HG03095 (cell line): Measurements from ENCODE around the gene SLC24A3.

ENCODE experiments used
- ATAC-seq: cut with Tn5 transposase; IDR thresholded peaks from one replicate; pipeline ENCODE4 v1.9.1; 2021; ENCODE audit warnings: moderate library complexity; ENCODE audit not compliant: unreplicated experiment

The SLC24A3 gene

DNA sequence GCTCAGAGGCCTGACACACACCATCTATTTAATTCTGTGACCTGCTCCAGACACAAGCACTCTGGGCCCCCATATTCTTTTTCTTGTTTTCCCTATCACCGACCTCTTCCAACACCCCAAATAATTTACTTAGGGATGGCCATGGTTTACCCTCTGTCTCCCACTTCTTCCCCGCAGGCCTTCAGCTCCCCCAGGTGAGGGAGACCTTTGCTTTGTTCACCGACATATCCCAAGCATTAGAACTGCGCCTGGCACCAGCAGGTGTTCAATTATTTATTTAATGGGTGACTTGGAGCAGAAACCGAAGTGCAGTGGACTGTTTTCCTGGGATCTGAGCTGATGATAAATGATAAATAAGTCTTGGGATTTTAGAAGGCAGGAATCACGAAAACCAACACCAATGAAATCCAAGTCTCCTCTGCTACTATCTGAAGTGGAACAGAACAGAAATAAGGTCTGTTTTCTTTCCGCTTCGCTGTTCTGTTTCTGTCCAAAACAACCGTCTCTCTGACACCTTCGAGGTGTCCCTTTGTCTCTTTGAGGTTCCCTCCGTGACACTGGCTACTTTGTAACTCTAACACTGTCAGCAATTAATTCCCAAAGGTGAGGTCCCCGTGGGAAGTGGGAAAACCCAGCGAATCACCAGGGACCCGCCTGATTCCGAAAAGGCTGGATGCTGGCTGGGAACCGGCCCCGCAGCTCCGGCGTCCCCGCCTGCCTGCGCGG, 544.5 kb downstream of the SLC24A3 start:
- no peak for ATAC-seq

DNA sequence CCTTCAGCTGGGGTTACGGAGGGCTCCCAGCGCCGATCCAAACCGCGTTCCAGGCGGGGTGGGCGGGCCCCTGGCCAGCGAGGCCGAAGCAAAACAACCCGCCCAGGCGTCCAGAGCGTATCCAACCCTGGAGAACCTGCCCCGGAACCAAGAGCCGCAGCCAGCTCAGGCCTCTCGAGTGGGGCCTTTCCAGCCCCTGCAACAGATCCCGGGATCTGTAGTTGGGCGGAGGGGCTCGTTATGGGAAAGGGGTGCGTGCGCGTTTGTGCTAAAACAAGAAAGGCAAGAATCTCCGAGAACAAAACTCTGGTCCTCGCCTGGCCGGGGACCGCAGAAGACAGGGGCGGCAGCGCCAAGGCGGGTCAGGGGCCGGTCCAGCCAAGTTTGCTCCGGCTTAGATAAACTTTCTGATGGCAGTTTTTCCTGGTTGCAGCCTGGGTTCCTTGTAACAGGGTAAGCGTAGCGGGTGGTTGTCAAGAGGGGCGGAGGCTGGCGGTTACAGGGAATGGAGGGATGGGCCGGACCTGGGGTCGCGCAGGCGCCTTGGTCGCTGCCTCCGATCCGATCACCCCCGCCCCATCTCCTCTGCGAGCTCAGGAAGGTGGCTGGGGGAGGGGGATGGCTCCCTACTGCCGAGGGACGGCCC, 545.2 kb downstream of the SLC24A3 start:
- ATAC-seq = no peak

- no peak for ATAC-seq
Measured at GRCh38 chr20:19758133-19758500, 545.7 kb downstream of the SLC24A3 start, which contains the start of gene RIN2. RIN2 (plus strand) TSS chr20:19758258; CDS start chr20:19889602, 131,344 bp downstream.

DNA sequence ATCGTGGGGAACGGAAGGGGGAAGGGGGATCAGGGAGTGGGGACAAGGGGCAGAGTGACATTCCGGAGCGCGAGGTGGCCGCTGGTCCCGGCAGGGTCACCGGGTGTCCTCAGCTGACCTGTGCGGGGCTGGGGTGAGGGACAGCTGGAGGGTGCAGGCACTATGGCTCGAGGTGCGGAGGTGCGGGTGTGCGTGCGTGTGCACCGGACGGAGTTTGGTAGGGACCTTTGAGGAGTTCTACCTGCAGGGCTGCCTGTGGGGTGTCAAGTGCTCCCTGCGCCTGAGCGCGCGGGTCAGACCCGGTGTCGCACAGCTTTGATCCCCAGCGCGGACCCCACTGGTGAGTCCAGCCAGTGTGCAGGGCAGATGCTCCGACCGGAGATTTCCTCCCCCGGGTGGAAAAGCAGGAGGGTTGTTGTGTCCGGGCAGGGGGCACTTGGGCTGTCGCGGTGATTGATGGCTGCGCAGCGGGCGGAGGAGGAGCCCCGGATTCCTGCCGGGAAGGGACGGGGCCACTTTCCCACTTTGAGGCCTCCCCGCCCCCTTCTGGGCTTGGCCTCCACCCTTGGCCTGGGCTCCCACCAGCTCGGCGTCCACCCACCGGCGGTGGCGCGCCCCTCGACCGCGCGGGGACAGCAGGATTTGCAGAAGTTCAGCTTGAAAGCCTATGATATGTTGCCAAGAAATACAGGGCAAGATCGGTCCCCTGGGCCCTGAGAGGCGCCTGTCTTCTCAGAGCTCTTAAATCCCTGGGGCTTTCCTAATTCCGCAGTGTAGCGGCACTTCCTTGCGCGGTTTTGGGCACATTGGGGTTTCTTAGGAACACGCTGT, 546.3 kb downstream of the SLC24A3 start:
- no peak for ATAC-seq

DNA sequence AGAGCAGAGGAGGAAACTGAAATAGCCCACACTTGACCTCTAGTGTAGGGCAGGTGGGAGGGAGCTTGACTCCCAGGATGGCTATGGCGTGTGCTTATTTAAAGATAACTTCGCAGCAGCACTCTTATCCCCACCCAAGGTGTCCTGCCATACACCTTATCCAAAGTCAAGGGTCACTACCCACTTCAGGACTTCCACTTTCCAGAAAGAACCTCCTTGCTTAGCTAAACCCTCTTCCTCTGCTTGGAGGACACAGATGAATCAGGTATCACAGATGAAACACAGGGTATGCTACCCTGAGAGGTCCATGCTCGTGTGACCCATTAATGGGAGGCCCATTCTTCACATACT, 547.9 kb downstream of the SLC24A3 start:
- no peak for ATAC-seq

DNA sequence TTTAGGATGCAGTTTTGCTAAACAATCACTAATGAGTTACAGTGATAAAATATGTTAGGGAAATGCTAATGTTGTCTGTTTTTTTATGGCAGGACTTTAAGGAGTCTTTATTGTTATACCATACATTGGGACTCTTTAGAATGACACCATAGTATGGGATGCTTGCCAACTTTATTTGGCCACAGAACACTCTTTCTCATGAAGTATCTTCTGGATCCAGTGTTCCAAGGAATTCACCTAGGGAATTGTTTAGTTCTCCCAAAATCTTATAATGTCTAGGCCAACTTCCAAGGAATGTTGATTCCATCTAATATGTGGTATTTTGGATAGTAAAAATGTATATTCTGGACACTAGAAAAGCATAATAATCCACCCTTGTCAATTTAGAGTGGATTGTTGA, 548.9 kb downstream of the SLC24A3 start:
- ATAC-seq = no peak

GRCh38 chr20:19761841-19762240, 549.4 kb downstream of the SLC24A3 start:
- ATAC-seq = no peak

DNA sequence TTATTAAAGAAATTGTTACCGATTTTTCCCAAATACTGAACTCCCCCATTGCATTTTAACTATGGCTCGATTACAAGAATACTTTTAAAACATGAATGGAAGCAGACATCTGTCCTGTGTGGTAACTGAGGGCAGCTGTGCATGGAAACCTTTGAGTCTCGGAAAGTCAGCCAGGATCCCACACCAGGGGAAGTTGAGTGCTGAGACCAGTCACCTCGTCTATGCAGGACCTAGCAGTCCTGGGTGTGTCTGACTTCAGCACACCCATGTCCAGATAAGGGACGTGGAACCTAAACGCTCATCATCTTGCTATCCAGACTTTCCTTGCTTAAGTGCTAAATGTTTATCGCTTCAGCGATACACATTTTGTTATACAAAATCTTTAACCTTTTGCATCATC, 551.8 kb downstream of the SLC24A3 start:
- no peak for ATAC-seq

- ATAC-seq = no peak
Measured at GRCh38 chr20:19765266-19765665, 552.8 kb downstream of the SLC24A3 start.

DNA sequence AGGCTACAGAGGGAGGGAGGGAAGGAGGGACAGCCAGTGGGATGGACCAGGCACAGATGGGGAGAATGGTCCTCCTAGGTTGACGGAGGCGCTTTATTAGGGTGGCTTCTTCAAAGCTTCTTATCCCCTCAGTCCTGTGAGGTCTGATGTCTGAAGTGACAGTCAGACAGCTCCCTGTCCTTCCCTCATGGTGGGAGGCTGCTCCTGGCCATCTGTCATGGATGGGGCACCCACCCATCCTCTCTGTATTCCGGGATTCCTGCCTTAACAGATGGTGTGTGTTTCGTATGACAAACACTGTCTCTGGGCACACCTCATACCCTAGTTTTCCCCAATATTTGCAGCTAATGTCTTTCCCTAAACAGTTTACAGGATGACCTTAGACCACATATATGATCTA, 553.5 kb downstream of the SLC24A3 start:
- ATAC-seq = no peak

DNA sequence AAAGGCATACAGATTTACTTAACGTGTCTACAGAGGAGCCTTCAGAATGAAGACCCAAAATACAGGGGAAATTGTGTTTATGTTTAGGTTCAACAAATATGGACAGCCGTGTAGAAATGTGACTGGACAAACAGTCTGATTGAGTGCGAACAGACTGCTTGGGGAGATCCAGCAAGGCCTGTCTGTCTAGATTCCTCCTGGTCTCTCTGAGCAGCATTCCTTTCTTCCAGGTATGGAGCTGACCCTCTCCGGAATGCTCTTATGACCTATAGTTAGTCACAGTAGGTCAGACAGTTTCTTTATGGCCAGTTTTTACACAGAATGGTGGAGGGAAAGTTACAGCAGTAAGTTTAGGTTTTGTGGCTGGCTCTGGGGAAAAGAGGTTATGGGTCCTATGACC, 554.6 kb downstream of the SLC24A3 start:
- no peak for ATAC-seq

DNA sequence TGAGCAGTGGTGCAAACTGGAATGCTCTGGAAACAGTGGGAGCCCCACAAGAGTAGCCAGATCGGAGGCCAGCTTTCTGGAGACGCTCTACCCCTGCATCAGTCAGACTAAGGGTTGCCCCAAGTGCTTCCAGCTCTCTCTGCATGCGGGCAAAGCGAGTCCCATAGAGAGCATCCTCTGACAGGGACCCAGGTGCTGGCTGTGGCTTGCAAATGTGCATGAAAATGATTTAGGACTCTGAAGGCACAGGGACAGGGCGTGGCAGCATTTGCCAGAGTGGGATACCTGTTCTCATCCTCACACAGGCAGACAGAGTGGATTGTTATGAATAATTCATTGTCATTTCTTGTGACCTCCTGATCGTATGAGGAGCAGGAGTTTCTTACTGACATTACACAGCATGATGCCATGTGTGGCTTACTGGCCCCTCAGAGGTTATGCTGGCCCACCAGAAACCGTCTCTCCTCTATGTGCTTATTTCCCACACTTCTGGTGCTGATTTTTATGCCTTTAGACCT, 555.9 kb downstream of the SLC24A3 start:
- no peak for ATAC-seq

- no peak for ATAC-seq
Measured at GRCh38 chr20:19769507-19769906, 557.1 kb downstream of the SLC24A3 start.

- ATAC-seq = no peak
Measured at GRCh38 chr20:19770375-19770774, 557.9 kb downstream of the SLC24A3 start.

GRCh38 chr20:19771031-19771430, 558.6 kb downstream of the SLC24A3 start:
- no peak for ATAC-seq
